ENCODE measurements around the gene APBB1IP. TPM values are rescaled to one million over a fixed set of nuclear protein-coding genes. Genes with fewer than 3 reads are reported as not detected.
"Not testable (repeated sequence)": the region's sequence is repeated elsewhere in the genome, so short reads cannot be mapped to it uniquely, and the experiment has no call there.

APBB1IP gene
- total and polyA plus RNA-seq, 5 donors = 2.8 to 8.4 (median 6.7) TPM

DNA sequence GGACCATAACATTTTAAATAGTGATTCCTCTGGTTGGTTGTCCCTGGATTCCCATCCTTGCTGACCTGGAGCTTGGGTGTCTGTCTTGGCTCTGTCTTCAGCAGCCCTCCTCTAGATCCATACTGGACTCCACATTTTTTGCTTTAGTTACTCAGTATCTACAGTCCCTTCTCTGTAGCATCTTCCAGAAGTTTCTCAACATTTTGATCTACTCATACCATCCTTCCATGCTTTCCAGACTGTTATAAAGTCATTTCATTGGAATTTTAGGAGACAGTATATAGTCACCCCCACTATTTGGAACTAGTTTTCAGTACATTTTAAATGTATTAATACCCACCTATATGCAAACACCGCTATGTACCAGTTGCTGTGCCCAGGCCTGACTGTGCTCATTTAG, 25.8 kb downstream of the APBB1IP start:
- WGBS = 86% methylated on average over 1 of the region's 1 CpG
- no peak for ATAC-seq

DNA sequence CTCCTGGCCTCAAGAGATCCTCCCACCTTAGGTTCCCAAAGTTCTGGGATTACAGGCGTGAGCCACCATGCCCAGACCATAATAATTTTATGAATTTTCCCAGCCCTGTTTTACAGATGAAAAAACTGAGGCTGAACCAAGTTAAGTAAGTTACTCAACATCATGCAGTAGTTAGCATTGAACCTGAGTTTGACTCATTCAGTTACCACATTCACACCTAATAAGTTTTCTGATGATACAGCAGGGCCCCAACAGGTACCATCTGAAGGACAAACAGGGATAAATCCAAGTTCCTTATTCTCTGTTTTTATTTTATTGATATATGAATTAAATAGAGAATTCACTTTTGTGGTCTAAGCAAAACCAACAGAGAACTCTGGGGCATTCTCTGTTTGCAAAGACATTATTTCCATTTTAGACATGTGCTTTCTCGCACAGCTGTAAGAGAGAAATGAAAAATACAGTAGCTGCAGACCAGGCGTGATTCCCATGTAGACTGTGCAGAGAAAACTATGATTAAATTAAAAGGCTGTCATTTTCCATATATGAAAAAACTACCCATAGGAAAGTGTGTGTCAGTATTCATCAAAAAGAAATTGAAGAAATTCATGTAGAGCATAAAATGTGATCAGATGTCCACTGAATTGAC, 26.6 kb downstream of the APBB1IP start:
- DNase-seq = no peak
- WGBS = 81% methylated on average over 3 of the region's 3 CpGs
- ATAC-seq = no peak
- H3K9me3 ChIP-seq (ENCODE audit: control insufficient read depth, low read length) = no peaks in the 10 kb centered on the region
- no peak overlapping the region for H3K4me3 ChIP-seq (ENCODE audit: low read length)
- no peak overlapping the region for H3K27ac ChIP-seq (ENCODE audit: low read length)
- no peaks in the 10 kb centered on the region for H3K27me3 ChIP-seq (ENCODE audit: control insufficient read depth, insufficient read depth)
- no peaks in the 10 kb centered on the region for H3K4me1 ChIP-seq (ENCODE audit: control insufficient read depth, insufficient read depth, low read length)
- intact Hi-C loops (cut with DNase I) = no loop called here

More for the DNA sequence above, 25.8 kb downstream of the APBB1IP start:
- no peak overlapping the region for H3K4me3 ChIP-seq (ENCODE audit: low read length)
- no peak for DNase-seq
- no peaks in the 10 kb centered on the region for H3K27me3 ChIP-seq (ENCODE audit: control insufficient read depth, insufficient read depth)
- no peaks in the 10 kb centered on the region for H3K4me1 ChIP-seq (ENCODE audit: control insufficient read depth, insufficient read depth, low read length)
- no peaks in the 10 kb centered on the region for H3K9me3 ChIP-seq (ENCODE audit: control insufficient read depth, low read length)
- intact Hi-C loops (cut with DNase I) = no loop called here
- no peak overlapping the region for H3K27ac ChIP-seq (ENCODE audit: low read length)

GRCh38 chr10:26466531-26466930, 28.4 kb downstream of the APBB1IP start:
- H3K27me3 ChIP-seq (ENCODE audit: control insufficient read depth, insufficient read depth); DNase-seq; intact Hi-C loops (cut with DNase I); ATAC-seq; H3K27ac ChIP-seq (ENCODE audit: low read length); H3K4me3 ChIP-seq (ENCODE audit: low read length); H3K9me3 ChIP-seq (ENCODE audit: control insufficient read depth, low read length); H3K4me1 ChIP-seq (ENCODE audit: control insufficient read depth, insufficient read depth, low read length): not testable (repeated sequence)
- 91% methylated on average over 6 of the region's 6 CpGs for WGBS

GRCh38 chr10:26467639-26468038, 29.5 kb downstream of the APBB1IP start:
- ATAC-seq (no peak), DNase-seq (no peak)
- 91% methylated on average over 4 of the region's 4 CpGs for WGBS
- H3K27me3 ChIP-seq (ENCODE audit: control insufficient read depth, insufficient read depth) = no peaks in the 10 kb centered on the region
- no peaks in the 10 kb centered on the region for H3K9me3 ChIP-seq (ENCODE audit: control insufficient read depth, low read length)
- no peak overlapping the region for H3K4me3 ChIP-seq (ENCODE audit: low read length)
- intact Hi-C loops (cut with DNase I) = no loop called here
- no peaks in the 10 kb centered on the region for H3K4me1 ChIP-seq (ENCODE audit: control insufficient read depth, insufficient read depth, low read length)
- no peak overlapping the region for H3K27ac ChIP-seq (ENCODE audit: low read length)

- ATAC-seq = no peak
- intact Hi-C loops (cut with DNase I) = no loop called here
- Histone ChIP-seq H3K27me3 (ENCODE audit: control insufficient read depth, insufficient read depth) (no peaks in the 10 kb centered on the region), H3K27ac (ENCODE audit: low read length) (no peak overlapping the region), H3K9me3 (ENCODE audit: control insufficient read depth, low read length) (no peaks in the 10 kb centered on the region), H3K4me3 (ENCODE audit: low read length) (no peak overlapping the region), H3K4me1 (ENCODE audit: control insufficient read depth, insufficient read depth, low read length) (no peaks in the 10 kb centered on the region)
- WGBS = 61% methylated on average over 3 of the region's 3 CpGs
- DNase-seq = no peak
Observed at GRCh38 chr10:26468291-26468690, 30.1 kb downstream of the APBB1IP start.

- no peaks in the 10 kb centered on the region for H3K27me3 ChIP-seq (ENCODE audit: control insufficient read depth, insufficient read depth)
- no peak overlapping the region for H3K4me3 ChIP-seq (ENCODE audit: low read length)
- H3K4me1 ChIP-seq (ENCODE audit: control insufficient read depth, insufficient read depth, low read length) = no peaks in the 10 kb centered on the region
- WGBS = 74% methylated on average over 6 of the region's 6 CpGs
- DNase-seq (no peak), ATAC-seq (no peak)
- no peak overlapping the region for H3K27ac ChIP-seq (ENCODE audit: low read length)
- intact Hi-C loops (cut with DNase I) = no loop called here
- H3K9me3 ChIP-seq (ENCODE audit: control insufficient read depth, low read length) = no peaks in the 10 kb centered on the region
Observed at GRCh38 chr10:26468700-26469099, 30.6 kb downstream of the APBB1IP start.

GRCh38 chr10:26472492-26472778, 34.3 kb downstream of the APBB1IP start:
- DNase-seq (no peak), ATAC-seq (no peak)
- Histone ChIP-seq H3K27ac (ENCODE audit: low read length) (no peak overlapping the region), H3K4me1 (ENCODE audit: control insufficient read depth, insufficient read depth, low read length) (no peaks in the 10 kb centered on the region), H3K9me3 (ENCODE audit: control insufficient read depth, low read length) (no peaks in the 10 kb centered on the region), H3K27me3 (ENCODE audit: control insufficient read depth, insufficient read depth) (no peaks in the 10 kb centered on the region), H3K4me3 (ENCODE audit: low read length) (no peak overlapping the region)
- WGBS = 74% methylated on average over 5 of the region's 5 CpGs
- intact Hi-C loops (cut with DNase I) = no loop called here

DNA sequence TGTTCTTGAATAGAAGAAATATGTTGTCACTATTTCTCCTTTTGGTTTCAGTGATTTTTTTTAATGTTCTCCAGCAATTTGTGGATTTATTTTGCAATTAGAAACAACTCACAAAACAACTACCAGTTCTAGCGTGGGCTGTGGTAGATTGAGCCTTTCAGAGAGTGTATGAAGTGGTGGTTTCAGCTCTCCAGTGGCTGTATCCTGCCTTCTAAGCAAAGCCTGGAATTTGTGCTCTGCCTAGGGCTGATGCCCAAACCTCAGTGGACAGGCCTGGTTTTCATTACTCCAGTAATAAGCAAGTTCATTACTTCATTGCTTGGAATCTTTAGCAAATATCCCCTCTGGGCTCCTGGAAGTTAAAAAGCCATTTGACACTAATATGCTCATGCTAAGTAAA, 35.9 kb downstream of the APBB1IP start:
- Histone ChIP-seq H3K4me1 (ENCODE audit: control insufficient read depth, insufficient read depth, low read length) (no peaks in the 10 kb centered on the region), H3K27me3 (ENCODE audit: control insufficient read depth, insufficient read depth) (no peaks in the 10 kb centered on the region), H3K4me3 (ENCODE audit: low read length) (no peak overlapping the region), H3K27ac (ENCODE audit: low read length) (no peak overlapping the region), H3K9me3 (ENCODE audit: control insufficient read depth, low read length) (no peaks in the 10 kb centered on the region)
- intact Hi-C loops (cut with DNase I) = no loop called here
- WGBS = 81% methylated on average over 1 of the region's 1 CpG
- no peak for DNase-seq
- peak in 1 of 2 donors; percentile 23 for ATAC-seq

DNA sequence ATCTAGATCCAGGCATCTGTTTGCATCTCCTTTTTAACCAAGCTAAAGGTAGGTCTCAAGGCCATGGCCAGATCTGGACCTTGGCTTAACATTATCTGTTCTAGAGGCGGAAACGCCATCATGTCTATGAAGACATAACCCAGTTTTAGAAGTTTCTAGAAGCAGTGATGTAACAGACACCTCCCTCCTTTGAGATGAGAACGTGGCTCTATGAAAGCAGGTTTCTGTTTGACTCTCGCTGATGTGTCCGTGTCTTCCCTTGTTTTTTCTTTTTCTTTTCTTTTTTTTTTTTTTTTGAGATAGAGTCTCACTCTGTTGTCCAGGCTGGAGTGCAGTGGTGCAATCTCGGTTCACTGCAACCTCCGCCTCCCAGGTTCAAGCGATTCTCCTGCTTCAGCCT, 36.7 kb downstream of the APBB1IP start:
- 79% methylated on average over 8 of the region's 8 CpGs for WGBS
- not testable (repeated sequence) for ATAC-seq; H3K4me1 ChIP-seq (ENCODE audit: control insufficient read depth, insufficient read depth, low read length)

GRCh38 chr10:26475386-26475785, 37.2 kb downstream of the APBB1IP start:
- ATAC-seq = no peak
- 88% methylated on average over 6 of the region's 6 CpGs for WGBS
- peaks cover 2% of the 10 kb centered on the region for H3K4me1 ChIP-seq (ENCODE audit: control insufficient read depth, insufficient read depth, low read length)

More for the DNA sequence above, 36.7 kb downstream of the APBB1IP start:
- DNase-seq; H3K4me3 ChIP-seq (ENCODE audit: low read length); H3K27ac ChIP-seq (ENCODE audit: low read length); intact Hi-C loops (cut with DNase I); H3K27me3 ChIP-seq (ENCODE audit: control insufficient read depth, insufficient read depth); H3K9me3 ChIP-seq (ENCODE audit: control insufficient read depth, low read length): not testable (repeated sequence)

DNA sequence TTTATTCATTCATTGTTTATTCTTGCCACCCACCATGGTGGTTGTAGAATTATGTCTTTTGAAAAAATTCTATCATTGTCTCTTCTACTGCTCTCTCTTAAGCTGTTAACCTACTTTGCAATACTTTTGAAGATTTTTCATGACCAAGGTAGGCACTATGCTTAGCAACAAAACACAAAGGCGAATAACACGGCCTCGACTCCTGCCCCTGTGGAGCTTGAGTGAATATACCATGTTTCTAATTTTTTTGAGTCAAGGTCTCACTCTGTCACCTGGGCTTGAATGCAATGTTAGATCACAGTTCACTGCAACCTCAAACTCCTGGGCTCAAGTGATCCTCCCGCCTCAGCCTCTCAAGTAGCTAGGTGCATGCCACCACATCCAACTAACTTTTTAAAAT, 39.4 kb downstream of the APBB1IP start:
- 95% methylated on average over 4 of the region's 4 CpGs for WGBS
- Histone ChIP-seq H3K4me1 (ENCODE audit: control insufficient read depth, insufficient read depth, low read length) (peaks cover 3% of the 10 kb centered on the region), H3K27ac (ENCODE audit: low read length) (no peak overlapping the region), H3K4me3 (ENCODE audit: low read length) (no peak overlapping the region), H3K27me3 (ENCODE audit: control insufficient read depth, insufficient read depth) (no peaks in the 10 kb centered on the region), H3K9me3 (ENCODE audit: control insufficient read depth, low read length) (no peaks in the 10 kb centered on the region)
- ATAC-seq (no peak), DNase-seq (no peak)
- intact Hi-C loops (cut with DNase I) = no loop called here

More at GRCh38 chr10:26475386-26475785, 37.2 kb downstream of the APBB1IP start:
- Histone ChIP-seq H3K27ac (ENCODE audit: low read length) (no peak overlapping the region), H3K27me3 (ENCODE audit: control insufficient read depth, insufficient read depth) (no peaks in the 10 kb centered on the region), H3K4me3 (ENCODE audit: low read length) (no peak overlapping the region), H3K9me3 (ENCODE audit: control insufficient read depth, low read length) (no peaks in the 10 kb centered on the region)
- DNase-seq = no peak
- intact Hi-C loops (cut with DNase I) = no loop called here

DNA sequence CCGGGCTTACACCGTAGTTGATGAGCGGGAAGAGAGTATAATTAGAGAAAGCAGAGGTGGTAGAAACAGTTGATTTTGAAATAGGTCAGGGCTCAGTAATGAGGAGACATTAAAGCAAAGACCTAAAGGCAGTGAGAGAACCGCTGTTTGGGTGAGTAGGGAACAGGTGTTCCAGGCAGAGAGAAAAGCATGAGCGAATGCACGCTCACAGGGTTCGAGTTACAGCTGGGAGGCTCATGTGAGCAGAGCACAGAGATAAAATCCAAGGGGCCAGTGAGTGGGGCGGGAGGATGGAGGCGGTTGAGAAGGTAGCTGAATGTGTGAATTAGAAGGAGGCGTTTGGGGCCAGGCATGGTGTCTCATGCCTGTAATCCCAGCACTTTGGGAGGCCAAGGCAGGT, 39.9 kb downstream of the APBB1IP start:
- Histone ChIP-seq H3K4me3 (ENCODE audit: low read length) (no peak overlapping the region), H3K4me1 (ENCODE audit: control insufficient read depth, insufficient read depth, low read length) (peaks cover 3% of the 10 kb centered on the region), H3K27me3 (ENCODE audit: control insufficient read depth, insufficient read depth) (no peaks in the 10 kb centered on the region), H3K9me3 (ENCODE audit: control insufficient read depth, low read length) (no peaks in the 10 kb centered on the region), H3K27ac (ENCODE audit: low read length) (no peak overlapping the region)
- DNase-seq (no peak), ATAC-seq (no peak)
- intact Hi-C loops (cut with DNase I) = no loop called here
- WGBS = 88% methylated on average over 10 of the region's 10 CpGs

Measured in right cardiac atrium (tissue), 5 donors.